DMS53 treated with DMSO at 0.1 percent for 48 hours (cell line): Measurements from ENCODE around the gene SMCO2.
"Not testable (repeated sequence)": the region's sequence is repeated elsewhere in the genome, so short reads cannot be mapped to it uniquely, and the experiment has no call there.

Experiments
- DNase-seq: peaks from one replicate; lab custom pipeline; 2025; ENCODE audit not compliant: unreplicated experiment; lab: John Stamatoyannopoulos, UW

SMCO2 gene

GRCh38 chr12:27524494-27524835, 77.9 kb downstream of the SMCO2 start:
- DNase-seq: peak; percentile 56

DNA sequence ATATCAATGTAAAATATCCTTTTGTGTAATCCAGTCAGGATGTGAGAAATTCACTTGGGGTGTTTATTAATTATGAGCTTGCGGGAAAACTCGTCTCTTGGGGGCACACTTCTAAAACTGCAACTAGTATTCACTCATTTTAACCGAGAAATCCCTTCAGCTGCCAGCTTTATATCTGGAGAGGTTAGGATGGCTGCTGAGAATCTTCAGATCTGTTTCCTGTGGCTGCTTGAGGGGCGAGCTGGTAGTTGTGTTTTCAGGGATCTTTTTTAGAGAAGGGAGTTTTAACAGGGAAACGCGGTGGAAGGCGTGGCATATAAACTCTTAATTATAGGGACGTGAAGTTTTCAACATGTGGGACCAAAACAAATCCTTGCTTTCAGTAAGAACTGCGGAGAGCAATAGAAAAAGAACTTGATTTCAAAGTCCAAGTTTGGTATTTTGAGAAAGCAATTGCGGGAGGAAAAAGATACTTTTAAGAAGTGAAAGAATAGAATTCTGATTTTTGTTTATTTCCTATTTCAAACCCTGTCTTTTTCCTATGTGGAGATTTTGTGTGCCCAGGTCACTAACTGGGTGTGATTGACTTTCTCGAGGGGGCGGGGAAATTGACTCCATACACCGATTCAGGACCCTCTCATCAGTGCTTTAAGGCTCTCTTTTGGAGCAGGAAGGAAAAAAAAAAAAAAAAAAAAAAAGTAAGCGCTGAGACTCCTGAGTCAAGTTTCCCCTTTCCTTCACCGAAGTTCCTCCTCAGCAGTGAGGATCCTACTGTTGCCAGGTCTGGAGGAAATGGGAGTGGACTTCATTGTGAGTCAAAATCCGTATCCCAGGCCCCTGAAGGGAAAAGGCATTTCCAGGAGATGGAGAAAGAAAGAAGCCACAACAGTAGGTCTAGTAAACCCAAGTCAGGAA, 78.6 kb downstream of the SMCO2 start:
- DNase-seq: peak; percentile 40

DNA sequence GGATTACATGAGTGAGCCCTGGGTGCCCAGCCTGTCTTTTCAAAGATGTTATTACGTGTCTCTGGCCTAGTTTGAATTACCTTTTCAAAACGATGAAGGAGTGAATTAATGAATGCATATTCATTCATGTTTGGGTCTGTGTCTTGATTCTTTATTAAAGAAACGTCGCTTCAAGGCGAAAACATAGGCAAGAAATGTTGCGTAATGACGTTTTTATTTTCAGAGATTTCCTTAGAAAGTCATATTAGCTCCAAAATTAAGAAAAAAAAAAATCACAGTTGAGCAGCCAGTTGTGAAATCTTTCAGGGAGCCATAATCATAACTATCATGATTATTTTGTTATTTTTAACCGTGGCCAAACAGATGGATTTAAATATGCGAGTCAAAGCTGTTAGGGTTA, 81.0 kb downstream of the SMCO2 start:
- no peak for DNase-seq

DNA sequence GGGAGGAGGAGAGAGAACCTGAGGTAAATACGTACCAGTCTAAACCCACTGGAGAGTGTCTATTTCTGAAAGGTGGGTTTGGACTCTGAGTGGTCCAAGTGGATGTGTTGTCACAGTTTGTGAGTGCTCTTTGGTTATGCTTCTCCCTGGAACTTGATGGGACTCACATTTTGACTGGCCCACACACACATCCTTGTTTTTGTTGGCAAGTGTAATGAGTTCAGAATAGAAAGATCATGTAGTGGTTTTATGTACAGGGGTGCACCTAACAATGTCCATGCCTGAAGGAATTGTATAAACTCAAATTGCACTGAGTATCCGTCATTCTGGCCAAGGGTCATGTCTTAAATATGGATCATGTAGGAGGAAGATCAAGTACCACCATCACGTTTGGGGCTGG, 82.3 kb downstream of the SMCO2 start:
- no peak for DNase-seq

DNA sequence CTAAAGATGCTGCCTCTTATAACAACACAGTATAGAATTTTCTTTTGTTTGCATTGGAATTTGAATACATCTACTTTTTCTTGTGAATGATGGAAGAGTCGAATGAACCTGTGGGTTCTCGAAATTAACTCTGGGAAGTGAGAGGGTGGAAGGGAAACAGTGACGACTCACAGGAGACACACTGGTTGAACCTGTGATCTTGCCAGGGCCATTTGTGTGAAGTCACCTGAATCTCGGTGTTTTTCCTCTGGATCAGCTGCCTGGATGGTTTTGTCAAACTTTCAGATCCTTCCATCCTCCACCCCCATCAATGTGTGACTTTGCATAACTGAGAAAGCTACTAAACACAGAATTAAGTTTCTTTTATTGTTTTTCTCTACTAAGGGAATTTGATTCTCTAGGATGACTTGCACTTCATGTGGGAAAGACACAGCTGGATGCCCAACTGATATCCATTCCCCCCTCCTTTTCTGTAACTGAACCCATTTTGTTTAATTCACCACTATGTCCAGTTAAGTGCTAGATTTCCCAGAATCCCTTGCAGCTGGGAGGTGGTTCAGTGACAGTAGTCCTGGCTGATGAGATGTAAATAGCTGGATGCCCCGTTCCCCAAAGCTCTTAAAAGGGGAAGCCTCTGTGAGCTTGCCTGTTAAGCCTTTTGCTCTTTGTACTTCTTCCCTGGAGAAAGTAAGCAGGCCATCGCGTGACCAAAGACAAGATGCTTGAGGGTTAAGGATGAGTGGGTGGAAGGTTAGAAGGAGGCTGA, 83.8 kb downstream of the SMCO2 start:
- DNase-seq: no peak

DNA sequence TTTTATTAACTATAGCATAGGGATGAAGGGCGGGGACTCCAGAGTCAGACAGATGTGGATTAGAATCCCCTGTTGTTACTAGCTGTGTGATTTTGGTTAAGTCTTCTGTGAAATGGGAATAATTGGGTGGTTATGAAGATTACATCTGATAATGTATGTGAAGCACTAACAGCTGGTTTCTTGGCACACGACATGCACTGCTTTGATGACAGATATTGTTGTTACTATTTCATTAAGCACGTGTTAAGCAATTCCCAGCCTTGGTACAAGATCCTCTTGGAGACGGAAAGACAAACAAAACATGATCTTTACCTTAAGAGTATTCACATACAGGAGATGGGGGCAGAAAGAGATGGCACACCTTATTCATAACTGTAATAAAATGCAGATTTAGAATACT, 85.4 kb downstream of the SMCO2 start:
- no peak for DNase-seq

DNA sequence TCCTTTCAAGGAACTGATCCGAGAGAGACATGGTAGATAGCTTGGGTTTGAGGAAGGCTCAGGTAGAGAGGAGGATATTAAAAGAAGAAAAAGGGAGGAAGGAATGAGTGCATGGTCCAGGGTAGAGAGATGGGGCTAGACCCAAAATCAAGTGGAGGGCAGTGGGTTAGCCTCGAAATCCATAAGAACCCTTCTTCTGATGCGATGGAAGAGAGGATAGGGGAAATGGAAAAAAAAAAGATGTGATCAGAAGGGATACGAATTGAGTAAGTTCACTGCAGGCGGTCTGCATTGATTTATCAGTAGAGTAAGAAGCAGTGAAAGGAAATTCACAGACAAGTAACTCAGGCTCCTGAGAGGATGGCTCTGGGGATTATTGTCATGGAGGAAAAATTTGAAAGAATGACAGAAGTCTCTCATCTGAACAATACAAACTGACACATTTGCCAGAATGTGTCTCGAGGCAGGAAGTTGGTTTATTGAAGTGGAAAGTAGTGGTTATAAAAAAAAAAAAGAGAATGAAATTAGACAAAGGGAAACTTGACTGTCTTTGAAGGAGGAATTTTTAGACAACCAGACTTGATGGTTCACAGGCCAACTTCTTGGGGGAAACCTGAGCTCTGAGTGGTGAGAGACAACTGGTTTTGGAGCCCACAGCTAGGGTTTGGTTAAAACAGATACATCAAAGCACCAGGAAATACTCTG, 87.7 kb downstream of the SMCO2 start:
- DNase-seq: no peak

DNA sequence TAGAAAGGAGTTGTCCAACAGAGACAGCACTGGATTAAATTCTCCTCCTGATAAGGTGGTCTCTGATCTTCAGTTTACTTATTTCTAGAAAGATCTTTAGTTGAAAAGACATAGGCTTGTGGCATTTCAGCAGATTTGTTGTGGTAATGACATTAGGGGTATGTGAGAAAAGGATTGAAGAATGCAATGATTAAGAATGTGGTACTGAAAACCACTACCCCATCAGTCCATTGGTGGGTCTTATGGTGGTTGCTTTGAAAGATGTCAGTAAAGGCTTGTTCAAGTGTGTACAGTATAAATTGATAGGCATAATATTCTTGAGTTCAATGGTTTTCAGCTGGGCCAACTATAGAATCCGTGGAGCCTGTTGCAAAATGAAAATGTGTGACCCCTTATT, 88.2 kb downstream of the SMCO2 start:
- no peak for DNase-seq

- no peak for DNase-seq
Observed at GRCh38 chr12:27535318-27535717, 88.8 kb downstream of the SMCO2 start.

DNA sequence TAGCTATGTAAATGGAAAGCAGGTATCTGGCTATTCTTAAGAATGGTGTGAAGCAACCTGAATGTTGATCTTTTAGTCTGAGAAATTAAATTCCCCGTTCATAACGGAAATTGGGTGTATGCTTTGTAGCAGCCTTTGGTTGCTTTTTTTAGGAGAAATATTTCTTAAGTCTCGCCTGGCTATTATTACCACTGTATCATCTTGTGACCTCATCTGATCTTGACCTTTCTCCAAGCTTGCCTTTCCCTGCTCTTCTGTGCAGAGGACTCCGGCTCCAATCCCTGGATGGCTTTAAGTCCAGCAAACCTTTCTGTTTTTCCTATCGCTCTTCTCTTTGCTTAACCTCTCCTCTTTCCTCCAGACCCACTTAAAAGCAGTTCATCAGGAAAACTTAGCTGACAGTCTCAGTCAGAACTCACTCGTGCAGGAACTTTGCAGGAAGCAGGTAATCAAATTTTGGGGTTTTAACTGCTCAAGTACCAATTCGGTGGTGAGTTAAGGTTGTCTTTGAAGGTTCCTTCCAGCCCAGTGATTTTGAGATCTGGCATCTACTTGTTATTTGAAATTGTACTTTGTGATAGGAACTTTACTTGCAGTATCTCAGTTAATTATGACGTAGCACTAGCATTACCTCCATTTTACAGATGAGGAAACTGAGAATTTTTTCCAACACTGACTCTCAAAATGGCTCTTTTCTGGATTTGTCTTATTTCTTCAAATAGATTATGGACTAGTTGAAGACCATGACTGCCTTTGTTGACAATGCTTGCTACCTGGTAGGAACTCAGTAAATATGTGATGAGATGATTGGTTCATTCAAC, 91.5 kb downstream of the SMCO2 start:
- DNase-seq: no peak

GRCh38 chr12:27539191-27539631, 92.7 kb downstream of the SMCO2 start:
- DNase-seq: no peak

- DNase-seq: no peak
Observed at GRCh38 chr12:27541031-27541719, 94.6 kb downstream of the SMCO2 start.

- no peak for DNase-seq
Observed at GRCh38 chr12:27542628-27543027, 96.1 kb downstream of the SMCO2 start.

DNA sequence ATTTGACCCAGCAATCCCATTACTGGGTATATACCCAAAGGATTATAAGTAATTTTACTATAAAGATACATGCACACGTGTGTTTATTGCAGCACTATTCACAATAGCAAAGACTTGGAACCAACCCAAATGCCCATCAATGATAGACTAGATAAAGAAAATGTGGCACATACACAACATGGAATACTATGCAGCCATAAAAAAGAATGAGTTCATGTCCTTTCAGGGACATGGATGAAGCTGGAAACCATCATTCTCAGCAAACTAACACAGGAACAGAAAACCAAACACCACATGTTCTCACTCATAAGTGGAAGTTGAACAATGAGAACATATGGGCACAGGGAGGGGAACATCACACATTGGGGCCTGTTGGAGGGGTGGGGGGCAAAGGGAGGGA, 98.3 kb downstream of the SMCO2 start:
- DNase-seq: not testable (repeated sequence)

DNA sequence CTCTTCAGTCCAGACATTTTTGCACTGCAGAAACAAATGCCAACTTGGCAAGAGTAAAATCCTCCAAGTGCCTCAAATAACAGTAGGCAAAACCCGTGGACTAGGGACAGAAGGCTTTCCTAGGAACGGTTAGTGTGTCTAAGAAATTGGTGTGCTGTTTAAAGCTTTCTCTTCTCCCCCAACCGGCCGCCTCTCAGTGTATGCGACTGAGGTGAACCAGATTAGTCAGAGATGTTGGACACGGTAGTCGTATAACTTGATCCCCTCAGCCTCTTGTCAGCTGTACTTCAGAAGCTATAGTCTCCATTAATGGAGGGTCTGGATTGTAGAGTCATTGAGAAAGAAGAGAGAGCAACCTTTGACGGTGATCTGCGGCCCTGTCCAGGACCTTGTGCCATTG, 99.1 kb downstream of the SMCO2 start:
- DNase-seq: no peak

GRCh38 chr12:27547592-27547991, 101.1 kb downstream of the SMCO2 start:
- DNase-seq: no peak

GRCh38 chr12:27548301-27549199, 102.0 kb downstream of the SMCO2 start:
- DNase-seq: no peak

GRCh38 chr12:27549236-27549800, 102.8 kb downstream of the SMCO2 start:
- DNase-seq: no peak
